A673 (cell line): ENCODE data around the gene SRGAP2C. TPM values are rescaled to one million over a fixed set of nuclear protein-coding genes. Genes with fewer than 3 reads are reported as not detected.
"Not testable (repeated sequence)": the region's sequence is repeated elsewhere in the genome, so short reads cannot be mapped to it uniquely, and the experiment has no call there.

ENCODE experiments used
- BruUV-seq: library from RNA; stranded (reverse); fragments of 400-500 nt; replicated peaks from 2 replicates; lab custom pipeline; 2021; lab: Mats Ljungman, UMichigan
- CTCF ChIA-PET: fragments of 300-600 bp; sonication (Branson Sonifier 250); formaldehyde crosslinking; loops from one replicate; lab custom pipeline; 2022; ENCODE audit warnings: antibody characterized with exemption; lab: Charles Lee
- POLR2A ChIA-PET: fragments of 300-600 bp; sonication (Branson Sonifier 250); formaldehyde crosslinking; loops from one replicate; lab custom pipeline; 2022; ENCODE audit warnings: antibody characterized with exemption; ENCODE audit not compliant: low non-redundant PET; lab: Charles Lee
- DNase-seq: peaks from one replicate; pipeline ENCODE4 v3.0.0-alpha.2; 2015; ENCODE audit warnings: low spot score
- H3K27ac ChIP-seq: fragments of 200-600 bp; sonication (generic); 2 replicates; pipeline ENCODE4 v1.5.1; 2016; ENCODE audit warnings: mixed run types, low read depth, mild to moderate bottlenecking, mixed read lengths, antibody characterized with exemption, low read length; ENCODE audit not compliant: poor library complexity, severe bottlenecking
- H3K27me3 ChIP-seq: fragments of 200-600 bp; sonication (generic); replicated peaks from 2 replicates; pipeline ENCODE4 v1.6.1; 2017; ENCODE audit warnings: mixed run types, low read depth, mild to moderate bottlenecking, mixed read lengths, antibody characterized with exemption, low read length; ENCODE audit not compliant: insufficient read depth, poor library complexity
- H3K36me3 ChIP-seq: fragments of 200-600 bp; sonication (generic); 2 replicates; pipeline ENCODE4 v1.6.1; 2016; ENCODE audit warnings: mixed run types, mild to moderate bottlenecking, mixed read lengths, antibody characterized with exemption, low read length; ENCODE audit not compliant: insufficient read depth, poor library complexity, severe bottlenecking
- H3K4me1 ChIP-seq: fragments of 200-600 bp; sonication (generic); 2 replicates; pipeline ENCODE4 v1.6.1; 2017; ENCODE audit warnings: mixed run types, mild to moderate bottlenecking, mixed read lengths, antibody characterized with exemption, low read length; ENCODE audit not compliant: insufficient read depth, poor library complexity, severe bottlenecking
- H3K4me3 ChIP-seq: fragments of 200-600 bp; sonication (generic); 2 replicates; pipeline ENCODE4 v1.5.1; 2016; ENCODE audit warnings: low read depth, mixed run types, mild to moderate bottlenecking, mixed read lengths, low read length; ENCODE audit not compliant: poor library complexity, severe bottlenecking
- H3K9me3 ChIP-seq: fragments of 200-600 bp; sonication (generic); 2 replicates; pipeline ENCODE4 v1.6.1; 2016; ENCODE audit warnings: mixed run types, low read depth, mild to moderate bottlenecking, mixed read lengths, antibody characterized with exemption, low read length; ENCODE audit not compliant: poor library complexity, severe bottlenecking
- intact Hi-C: fragments of 100-400 bp; cut with micrococcal nuclease; formaldehyde crosslinking; loops from one replicate; pipeline ENCODE4 v1.10.0; 2022; ENCODE audit not compliant: unreplicated experiment
- total RNA-seq: library from RNA; stranded (reverse); gene quantifications from 2 replicates; pipeline ENCODE4 v1.2.3, GENCODE V29; 2021

The SRGAP2C gene
- total RNA-seq, 1 experiment from 2014 or later, result 47.8 TPM

GRCh38 chr1:121361451-121362233, 176.9 kb downstream of the SRGAP2C start:
- BruUV-seq, H3K27me3 ChIP-seq, H3K36me3 ChIP-seq, H3K27ac ChIP-seq, intact Hi-C loops, DNase-seq, H3K4me3 ChIP-seq, POLR2A ChIA-PET, CTCF ChIA-PET, H3K4me1 ChIP-seq, H3K9me3 ChIP-seq: not testable (repeated sequence)

GRCh38 chr1:121362234-121362883, 177.6 kb downstream of the SRGAP2C start:
- POLR2A ChIA-PET, DNase-seq, H3K36me3 ChIP-seq, CTCF ChIA-PET, H3K9me3 ChIP-seq, H3K4me1 ChIP-seq, BruUV-seq, H3K27me3 ChIP-seq, H3K4me3 ChIP-seq, H3K27ac ChIP-seq, intact Hi-C loops: not testable (repeated sequence)

DNA sequence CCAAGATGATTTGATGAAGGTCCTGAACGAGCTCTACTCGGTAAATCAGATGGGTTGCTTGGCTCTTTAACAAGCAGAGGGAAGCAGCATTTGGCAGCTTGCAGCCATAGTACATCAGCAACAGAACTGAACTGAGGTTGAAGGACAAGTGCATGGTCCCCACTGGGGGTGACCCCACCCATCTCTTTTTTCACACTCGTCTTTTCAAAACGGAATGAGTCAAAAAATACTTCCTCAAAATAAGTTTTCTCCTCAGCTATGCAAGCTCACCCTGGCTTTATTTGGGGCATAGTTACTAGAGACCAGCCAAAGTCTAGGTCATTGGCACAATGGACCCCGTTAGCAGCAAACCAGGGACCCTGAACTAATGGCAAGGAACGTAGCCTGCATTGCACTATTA, 180.5 kb downstream of the SRGAP2C start:
- CTCF ChIA-PET, BruUV-seq, POLR2A ChIA-PET: not testable (repeated sequence)

GRCh38 chr1:121365723-121366122, 180.9 kb downstream of the SRGAP2C start:
- H3K27me3 ChIP-seq, H3K9me3 ChIP-seq, H3K4me1 ChIP-seq, DNase-seq, H3K27ac ChIP-seq, POLR2A ChIA-PET, H3K36me3 ChIP-seq, intact Hi-C loops, H3K4me3 ChIP-seq, BruUV-seq, CTCF ChIA-PET: not testable (repeated sequence)

More for the DNA sequence above, 180.5 kb downstream of the SRGAP2C start:
- H3K9me3 ChIP-seq, H3K4me1 ChIP-seq, H3K4me3 ChIP-seq, H3K36me3 ChIP-seq, H3K27ac ChIP-seq, intact Hi-C loops, DNase-seq, H3K27me3 ChIP-seq: not testable (repeated sequence)

DNA sequence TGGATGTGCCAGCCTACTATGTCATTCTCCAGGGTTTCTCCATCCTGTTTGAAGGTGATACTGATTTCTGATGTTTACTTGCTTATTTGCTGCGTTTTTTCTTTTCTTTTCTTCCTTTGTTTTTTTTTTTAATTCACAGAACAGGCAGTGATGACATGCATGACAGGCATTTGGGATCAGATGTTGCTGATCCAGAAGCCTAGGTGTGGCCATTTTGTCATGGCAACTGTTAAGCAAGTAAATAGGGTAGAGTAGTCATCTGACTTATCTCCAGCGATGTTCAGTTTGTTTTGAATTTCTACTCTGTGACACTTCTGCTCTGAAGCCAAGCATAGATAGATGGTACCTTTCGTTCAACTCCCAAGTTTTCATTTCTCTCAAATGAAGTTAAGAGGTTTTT, 181.4 kb downstream of the SRGAP2C start:
- H3K27me3 ChIP-seq, CTCF ChIA-PET, H3K9me3 ChIP-seq, H3K27ac ChIP-seq, intact Hi-C loops, DNase-seq, H3K36me3 ChIP-seq, POLR2A ChIA-PET, H3K4me1 ChIP-seq, H3K4me3 ChIP-seq, BruUV-seq: not testable (repeated sequence)

GRCh38 chr1:121368910-121369309, 184.1 kb downstream of the SRGAP2C start:
- H3K27ac ChIP-seq, BruUV-seq, H3K4me1 ChIP-seq, intact Hi-C loops, H3K27me3 ChIP-seq, H3K4me3 ChIP-seq, CTCF ChIA-PET, DNase-seq, H3K9me3 ChIP-seq, H3K36me3 ChIP-seq, POLR2A ChIA-PET: not testable (repeated sequence)

- POLR2A ChIA-PET, H3K4me1 ChIP-seq, H3K4me3 ChIP-seq, BruUV-seq, H3K27ac ChIP-seq, H3K27me3 ChIP-seq, intact Hi-C loops, DNase-seq, H3K9me3 ChIP-seq, CTCF ChIA-PET, H3K36me3 ChIP-seq: not testable (repeated sequence)
Measured at GRCh38 chr1:121369959-121370358, 185.2 kb downstream of the SRGAP2C start.
